Memory B cell (primary cell): ENCODE data around the gene TBCB.
"Not testable (repeated sequence)": the region's sequence is repeated elsewhere in the genome, so short reads cannot be mapped to it uniquely, and the experiment has no call there.

ENCODE experiments used
- ATAC-seq: fragments of 150-1000 bp; cut with Tn5 transposase; 2 replicates; pipeline ENCODE4 v1.10.0; 2021; ENCODE audit warnings: low read depth, mild to moderate bottlenecking, moderate library complexity
- DNase-seq, 2 donors: peaks; one replicate each; pipeline ENCODE4 v3.0.0; 2022; ENCODE audit warnings: low spot score in 2 of 2
- H3K27ac Mint-ChIP-seq: one replicate; pipeline ENCODE4 v1.8.0; 2022; ENCODE audit warnings: mild to moderate bottlenecking, moderate library complexity, mixed read lengths
- H3K27me3 Mint-ChIP-seq: one replicate; pipeline ENCODE4 v1.8.0; 2022; ENCODE audit warnings: mixed read lengths
- H3K36me3 Mint-ChIP-seq: one replicate; pipeline ENCODE4 v1.8.0; 2022; ENCODE audit warnings: mild to moderate bottlenecking, mixed read lengths
- H3K4me1 Mint-ChIP-seq: one replicate; pipeline ENCODE4 v1.8.0; 2022; ENCODE audit warnings: mixed read lengths
- H3K4me3 Mint-ChIP-seq: one replicate; pipeline ENCODE4 v1.8.0; 2022; ENCODE audit warnings: mild to moderate bottlenecking, moderate library complexity, mixed read lengths
- H3K9me3 Mint-ChIP-seq: one replicate; pipeline ENCODE4 v1.8.0; 2022; ENCODE audit warnings: mixed read lengths

Gene TBCB

GRCh38 chr19:36110487-36111199 lies 4.6 kb upstream of the TBCB start, which contains the start of gene OVOL3:
Gene OVOL3, plus strand, starts transcription at chr19:36111143. Its CDS starts 60 bp downstream, at chr19:36111203.
- ATAC-seq: no peak
- no peaks in the 10 kb centered on the region for H3K27me3 Mint-ChIP-seq
- no peak for DNase-seq
- H3K9me3 Mint-ChIP-seq: no peaks in the 10 kb centered on the region
- peaks cover 9% of the 10 kb centered on the region for H3K36me3 Mint-ChIP-seq
- no peak within 1 kb of the TSS for H3K4me3 Mint-ChIP-seq
- no peak within 1 kb of the TSS for H3K27ac Mint-ChIP-seq
- peaks cover 12% of the 10 kb centered on the region for H3K4me1 Mint-ChIP-seq

- peaks cover 9% of the 10 kb centered on the region for H3K36me3 Mint-ChIP-seq
- H3K9me3 Mint-ChIP-seq: no peaks in the 10 kb centered on the region
- H3K4me1 Mint-ChIP-seq: peaks cover 15% of the 10 kb centered on the region
- no peaks in the 10 kb centered on the region for H3K27me3 Mint-ChIP-seq
- no peak overlapping the region for H3K4me3 Mint-ChIP-seq
- no peak overlapping the region for H3K27ac Mint-ChIP-seq
- DNase-seq: no peak
- ATAC-seq: no peak
Measured at GRCh38 chr19:36111200-36111539, 4.1 kb upstream of the TBCB start.

- H3K4me3 Mint-ChIP-seq: peak overlapping the region; percentile 45
- no peaks in the 10 kb centered on the region for H3K27me3 Mint-ChIP-seq
- no peak for DNase-seq
- peaks cover 21% of the 10 kb centered on the region for H3K4me1 Mint-ChIP-seq
- H3K36me3 Mint-ChIP-seq: peaks cover 10% of the 10 kb centered on the region
- ATAC-seq: no peak
- H3K9me3 Mint-ChIP-seq: no peaks in the 10 kb centered on the region
- H3K27ac Mint-ChIP-seq: no peak overlapping the region
Measured at GRCh38 chr19:36112678-36113077, 2.6 kb upstream of the TBCB start.

- ATAC-seq (no peak), DNase-seq (no peak)
- Mint-ChIP-seq H3K36me3 (peaks cover 13% of the 10 kb centered on the region), H3K4me1 (peaks cover 25% of the 10 kb centered on the region), H3K27me3 (no peaks in the 10 kb centered on the region), H3K4me3 (peak overlapping the region; percentile 92), H3K27ac (no peak overlapping the region), H3K9me3 (no peaks in the 10 kb centered on the region)
Measured at GRCh38 chr19:36113425-36113824, 1.8 kb upstream of the TBCB start.

GRCh38 chr19:36113894-36114720 lies 1.2 kb upstream of the TBCB start:
- Mint-ChIP-seq H3K4me1 (peaks cover 25% of the 10 kb centered on the region), H3K27me3 (no peaks in the 10 kb centered on the region), H3K36me3 (peaks cover 13% of the 10 kb centered on the region), H3K9me3 (no peaks in the 10 kb centered on the region), H3K4me3 (peak overlapping the region; percentile 92), H3K27ac (peak overlapping the region; percentile 98)
- DNase-seq: peak; percentile 16 to 22
- ATAC-seq: no peak

GRCh38 chr19:36114721-36115452 lies 381 bp upstream of the TBCB start, which contains the start of gene POLR2I:
Gene POLR2I, minus strand, starts transcription at chr19:36114875. Its CDS starts 19 bp downstream, at chr19:36114856.
- peak within 1 kb of the TSS; percentile 98 for H3K27ac Mint-ChIP-seq
- peak; percentile 79 for ATAC-seq

GRCh38 chr19:36116344-36116637 lies 1.0 kb downstream of the TBCB start:
- Mint-ChIP-seq H3K4me1 (peaks cover 34% of the 10 kb centered on the region), H3K9me3 (no peaks in the 10 kb centered on the region), H3K27ac (peak overlapping the region; percentile 98), H3K4me3 (peak overlapping the region; percentile 92), H3K27me3 (no peaks in the 10 kb centered on the region), H3K36me3 (peaks cover 25% of the 10 kb centered on the region)
- no peak for ATAC-seq
- no peak for DNase-seq

More at GRCh38 chr19:36114721-36115452, 381 bp upstream of the TBCB start, which contains the start of gene POLR2I:
- Mint-ChIP-seq H3K36me3 (peaks cover 14% of the 10 kb centered on the region), H3K4me1 (peaks cover 25% of the 10 kb centered on the region), H3K27me3 (no peaks in the 10 kb centered on the region), H3K4me3 (peak within 1 kb of the TSS; percentile 92), H3K9me3 (no peaks in the 10 kb centered on the region)
- DNase-seq: peak; percentile 96 to 97

- no peak overlapping the region for H3K4me3 Mint-ChIP-seq
- ATAC-seq (no peak), DNase-seq (no peak)
- no peaks in the 10 kb centered on the region for H3K27me3 Mint-ChIP-seq
- H3K9me3 Mint-ChIP-seq: no peaks in the 10 kb centered on the region
- H3K27ac Mint-ChIP-seq: no peak overlapping the region
- H3K4me1 Mint-ChIP-seq: peaks cover 21% of the 10 kb centered on the region
- H3K36me3 Mint-ChIP-seq: peaks cover 31% of the 10 kb centered on the region
Measured at GRCh38 chr19:36120092-36120983, 5.1 kb downstream of the TBCB start.

GRCh38 chr19:36120984-36121358 lies 5.7 kb downstream of the TBCB start:
- DNase-seq: no peak
- Mint-ChIP-seq H3K27me3 (no peaks in the 10 kb centered on the region), H3K4me1 (peaks cover 21% of the 10 kb centered on the region), H3K4me3 (no peak overlapping the region), H3K27ac (no peak overlapping the region), H3K36me3 (peaks cover 37% of the 10 kb centered on the region), H3K9me3 (no peaks in the 10 kb centered on the region)
- ATAC-seq: no peak

GRCh38 chr19:36121486-36122124 lies 6.3 kb downstream of the TBCB start:
- Mint-ChIP-seq H3K9me3 (no peaks in the 10 kb centered on the region), H3K27ac (no peak overlapping the region), H3K27me3 (no peaks in the 10 kb centered on the region), H3K4me3 (no peak overlapping the region), H3K4me1 (peaks cover 16% of the 10 kb centered on the region), H3K36me3 (peaks cover 35% of the 10 kb centered on the region)
- ATAC-seq: no peak
- no peak for DNase-seq

- peak overlapping the region; percentile 59 for H3K27ac Mint-ChIP-seq
- DNase-seq (no peak), ATAC-seq (no peak)
- peaks cover 21% of the 10 kb centered on the region for H3K36me3 Mint-ChIP-seq
- no peaks in the 10 kb centered on the region for H3K27me3 Mint-ChIP-seq
- H3K4me1 Mint-ChIP-seq: peaks cover 11% of the 10 kb centered on the region
- H3K9me3 Mint-ChIP-seq: no peaks in the 10 kb centered on the region
- no peak overlapping the region for H3K4me3 Mint-ChIP-seq
Measured at GRCh38 chr19:36125557-36125956, 10.3 kb downstream of the TBCB start.

GRCh38 chr19:36128392-36128736 lies 13.1 kb downstream of the TBCB start:
- Mint-ChIP-seq H3K4me1 (peaks cover 13% of the 10 kb centered on the region), H3K9me3 (no peaks in the 10 kb centered on the region), H3K36me3 (peaks cover 7% of the 10 kb centered on the region), H3K27ac (peak overlapping the region; percentile 76), H3K27me3 (no peaks in the 10 kb centered on the region), H3K4me3 (peak overlapping the region; percentile 95)
- DNase-seq (no peak), ATAC-seq (peak; percentile 28)

- not testable (repeated sequence) for DNase-seq, H3K36me3 Mint-ChIP-seq, H3K4me3 Mint-ChIP-seq, ATAC-seq, H3K27ac Mint-ChIP-seq, H3K27me3 Mint-ChIP-seq, H3K9me3 Mint-ChIP-seq
- peaks cover 13% of the 10 kb centered on the region for H3K4me1 Mint-ChIP-seq
Measured at GRCh38 chr19:36131221-36131620, 16.0 kb downstream of the TBCB start.
